Neural cell (in vitro differentiated cells): ENCODE data around the gene CDCA8. TPM values are rescaled to one million over a fixed set of nuclear protein-coding genes. Genes with fewer than 3 reads are reported as not detected.

Experiments used
- H2AFZ ChIP-seq: fragments of 200-600, 300-800 bp; sonication (generic), shearing (Covaris generic); 2 replicates; pipeline ENCODE4 v1.6.0; 2014; ENCODE audit warnings: low read depth, mild to moderate bottlenecking, antibody characterized with exemption, low read length, moderate library complexity
- H3F3A ChIP-seq: fragments of 200-600 bp; shearing (Covaris generic); 2 replicates; pipeline ENCODE4 v1.6.1; 2016; ENCODE audit warnings: mild to moderate bottlenecking, moderate library complexity, mixed read lengths, antibody characterized with exemption, low read length; ENCODE audit not compliant: insufficient read depth, poor library complexity, severe bottlenecking
- H3K27ac ChIP-seq: fragments of 200-600, 300-800 bp; sonication (generic), shearing (Covaris generic); 2 replicates; pipeline ENCODE4 v1.5.1; 2014; ENCODE audit warnings: mild to moderate bottlenecking, low read length, moderate library complexity
- H3K27me3 ChIP-seq: fragments of 300-800, 200-600 bp; sonication (generic), shearing (Covaris generic); 2 replicates; pipeline ENCODE4 v1.6.0; 2014; ENCODE audit warnings: mild to moderate bottlenecking, low read depth, low read length, moderate library complexity; ENCODE audit not compliant: insufficient read depth
- H3K36me3 ChIP-seq: fragments of 300-800, 200-600 bp; sonication (generic), shearing (Covaris generic); 2 replicates; pipeline ENCODE4 v1.5.1; 2014; ENCODE audit warnings: mild to moderate bottlenecking, antibody characterized with exemption, low read length, moderate library complexity; ENCODE audit not compliant: insufficient read depth
- H3K4me2 ChIP-seq: fragments of 300-800, 200-600 bp; sonication (generic), shearing (Covaris generic); 2 replicates; pipeline ENCODE4 v1.6.0; 2014; ENCODE audit warnings: mild to moderate bottlenecking, low read length
- H3K4me3 ChIP-seq: fragments of 300-800, 200-600 bp; sonication (generic), shearing (Covaris generic); 2 replicates; pipeline ENCODE4 v1.5.1; 2014; ENCODE audit warnings: mild to moderate bottlenecking, low read length, moderate library complexity
- H3K79me2 ChIP-seq: fragments of 200-600 bp; shearing (Covaris generic); replicated peaks from 2 replicates; pipeline ENCODE4 v1.6.0; 2014; ENCODE audit warnings: mild to moderate bottlenecking, low read length, moderate library complexity; ENCODE audit not compliant: insufficient read depth
- H3K9ac ChIP-seq: fragments of 300-800, 200-600 bp; sonication (generic), shearing (Covaris generic); 2 replicates; pipeline ENCODE4 v1.6.1; 2016; ENCODE audit warnings: mild to moderate bottlenecking, low read length, mixed read lengths
- H3K9me2 ChIP-seq: fragments of 200-600 bp; shearing (Covaris generic); 2 replicates; pipeline ENCODE4 v1.6.1; 2016; ENCODE audit warnings: mild to moderate bottlenecking, low read length, mixed read lengths; ENCODE audit not compliant: insufficient read depth
- H3K9me3 ChIP-seq: fragments of 200-600, 300-800 bp; sonication (generic), shearing (Covaris generic); 2 replicates; pipeline ENCODE4 v1.6.1; 2016; ENCODE audit warnings: mild to moderate bottlenecking, mixed run types, low read length, moderate library complexity, mixed read lengths
- H4K20me1 ChIP-seq: fragments of 200-600 bp; shearing (Covaris generic); 2 replicates; pipeline ENCODE4 v1.6.1; 2016; ENCODE audit warnings: mild to moderate bottlenecking, mixed run types; ENCODE audit not compliant: insufficient read depth
- EP300 ChIP-seq: fragments of 450-650 bp; conservative IDR thresholded peaks from 2 replicates; pipeline ENCODE4 v1.6.1; 2014; ENCODE audit warnings: antibody characterized with exemption, mild to moderate bottlenecking, moderate library complexity; ENCODE audit not compliant: poor library complexity, severe bottlenecking
- EZH2 ChIP-seq: fragments of 200-600, 300-800 bp; shearing (Covaris generic), sonication (generic); IDR thresholded peaks from 2 replicates; pipeline ENCODE4 v1.6.1; 2014; ENCODE audit warnings: antibody characterized with exemption, low read length, borderline replicate concordance, mild to moderate bottlenecking; ENCODE audit not compliant: insufficient read depth, poor library complexity, severe bottlenecking
- MXI1 ChIP-seq: fragments of 450-650 bp; conservative IDR thresholded peaks from 2 replicates; pipeline ENCODE4 v1.6.1; 2014; ENCODE audit warnings: antibody characterized with exemption, mild to moderate bottlenecking; ENCODE audit not compliant: poor library complexity, severe bottlenecking
- POLR2AphosphoS5 ChIP-seq: IDR thresholded peaks from 2 replicates; pipeline ENCODE4 v1.6.1; 2012
- RAD21 ChIP-seq: fragments of 450-650 bp; conservative IDR thresholded peaks from 2 replicates; pipeline ENCODE4 v1.6.1; 2014; ENCODE audit warnings: antibody characterized with exemption, mild to moderate bottlenecking, moderate library complexity
- SMC3 ChIP-seq: fragments of 450-650 bp; conservative IDR thresholded peaks from 2 replicates; pipeline ENCODE4 v1.6.1; 2014; ENCODE audit warnings: antibody characterized with exemption, mild to moderate bottlenecking, moderate library complexity; ENCODE audit not compliant: poor library complexity
- TAF1 ChIP-seq: IDR thresholded peaks from 2 replicates; pipeline ENCODE4 v1.6.1; 2012; ENCODE audit warnings: low read depth
- polyA plus RNA-seq: library from polyadenylated mRNA; depleted of rRNA; stranded (reverse); fragments of >200 nt; gene quantifications from 2 replicates; pipeline ENCODE4 v1.2.3, GENCODE V29; 2014
- TF ChIP-seq, protein P1 (sequence below): IDR thresholded peaks from 2 replicates; pipeline ENCODE4 v1.6.1; 2012; ENCODE audit warnings: borderline replicate concordance
- TF ChIP-seq, protein P2 (sequence below): fragments of 450-650 bp; IDR thresholded peaks from 2 replicates; pipeline ENCODE4 v1.5.1; 2014; ENCODE audit warnings: antibody characterized with exemption, mild to moderate bottlenecking, moderate library complexity; ENCODE audit not compliant: poor library complexity, severe bottlenecking

The CDCA8 gene
- polyA plus RNA-seq, 1 donor from 2014 or later = 0.72 TPM

DNA sequence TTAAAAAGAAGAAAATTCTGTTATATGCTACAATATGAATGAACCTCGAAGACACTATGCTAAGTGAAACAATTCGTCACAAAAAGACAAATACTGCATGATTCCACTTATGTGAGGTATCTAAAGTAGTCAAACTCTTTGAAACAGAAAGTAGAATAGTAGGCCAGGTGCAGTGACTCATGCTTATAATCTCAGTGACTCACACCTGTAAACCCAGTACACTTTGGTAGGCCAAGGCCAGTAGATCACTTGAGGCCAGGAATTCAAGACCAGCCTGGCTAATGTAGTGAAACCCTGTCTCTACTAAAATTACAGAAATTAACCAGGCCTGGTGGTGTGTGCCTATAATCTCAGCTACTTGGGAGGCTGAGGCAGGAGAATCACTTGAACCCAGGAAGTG is 46.9 kb downstream of the CDCA8 start:
- H3K27me3 ChIP-seq = no peaks in the 10 kb centered on the region

DNA sequence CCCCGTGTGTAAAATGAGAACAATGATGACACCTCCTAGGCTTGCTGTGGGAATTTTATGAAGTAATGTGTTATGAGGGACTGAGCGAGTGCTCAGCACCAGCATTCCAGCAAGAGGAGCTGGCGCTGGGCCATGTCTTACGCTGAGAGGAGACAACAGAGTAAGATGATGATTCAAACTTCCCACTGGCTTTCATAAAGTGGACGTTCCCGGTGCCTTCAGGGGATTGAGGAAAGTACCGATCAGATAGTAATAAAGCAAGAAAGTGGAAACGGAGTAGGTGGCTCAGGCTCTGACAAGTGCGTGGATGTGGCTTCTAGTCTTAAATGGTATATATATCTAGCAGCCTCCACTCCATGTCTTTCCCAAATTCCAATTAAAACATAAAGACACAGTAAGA is 48.8 kb downstream of the CDCA8 start:
- Histone ChIP-seq H3K9me2 (no peaks in the 10 kb centered on the region), H3K4me2 (no peak overlapping the region), H3F3A (no peaks in the 10 kb centered on the region), H3K27me3 (no peaks in the 10 kb centered on the region), H2AFZ (no peak overlapping the region), H3K36me3 (no peaks in the 10 kb centered on the region), H3K9me3 (peaks cover 12% of the 10 kb centered on the region), H3K27ac (no peak overlapping the region), H3K79me2 (no peaks in the 10 kb centered on the region), H3K9ac (no peak overlapping the region), H4K20me1 (no peaks in the 10 kb centered on the region), H3K4me3 (no peak overlapping the region)
- TF ChIP-seq EP300 = no peak
- TF ChIP-seq, protein P1, sequence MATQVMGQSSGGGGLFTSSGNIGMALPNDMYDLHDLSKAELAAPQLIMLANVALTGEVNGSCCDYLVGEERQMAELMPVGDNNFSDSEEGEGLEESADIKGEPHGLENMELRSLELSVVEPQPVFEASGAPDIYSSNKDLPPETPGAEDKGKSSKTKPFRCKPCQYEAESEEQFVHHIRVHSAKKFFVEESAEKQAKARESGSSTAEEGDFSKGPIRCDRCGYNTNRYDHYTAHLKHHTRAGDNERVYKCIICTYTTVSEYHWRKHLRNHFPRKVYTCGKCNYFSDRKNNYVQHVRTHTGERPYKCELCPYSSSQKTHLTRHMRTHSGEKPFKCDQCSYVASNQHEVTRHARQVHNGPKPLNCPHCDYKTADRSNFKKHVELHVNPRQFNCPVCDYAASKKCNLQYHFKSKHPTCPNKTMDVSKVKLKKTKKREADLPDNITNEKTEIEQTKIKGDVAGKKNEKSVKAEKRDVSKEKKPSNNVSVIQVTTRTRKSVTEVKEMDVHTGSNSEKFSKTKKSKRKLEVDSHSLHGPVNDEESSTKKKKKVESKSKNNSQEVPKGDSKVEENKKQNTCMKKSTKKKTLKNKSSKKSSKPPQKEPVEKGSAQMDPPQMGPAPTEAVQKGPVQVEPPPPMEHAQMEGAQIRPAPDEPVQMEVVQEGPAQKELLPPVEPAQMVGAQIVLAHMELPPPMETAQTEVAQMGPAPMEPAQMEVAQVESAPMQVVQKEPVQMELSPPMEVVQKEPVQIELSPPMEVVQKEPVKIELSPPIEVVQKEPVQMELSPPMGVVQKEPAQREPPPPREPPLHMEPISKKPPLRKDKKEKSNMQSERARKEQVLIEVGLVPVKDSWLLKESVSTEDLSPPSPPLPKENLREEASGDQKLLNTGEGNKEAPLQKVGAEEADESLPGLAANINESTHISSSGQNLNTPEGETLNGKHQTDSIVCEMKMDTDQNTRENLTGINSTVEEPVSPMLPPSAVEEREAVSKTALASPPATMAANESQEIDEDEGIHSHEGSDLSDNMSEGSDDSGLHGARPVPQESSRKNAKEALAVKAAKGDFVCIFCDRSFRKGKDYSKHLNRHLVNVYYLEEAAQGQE = no peak
- TF ChIP-seq RAD21 = no peak
- no peak for TF ChIP-seq TAF1
- no peak for TF ChIP-seq SMC3
- TF ChIP-seq, protein P2, sequence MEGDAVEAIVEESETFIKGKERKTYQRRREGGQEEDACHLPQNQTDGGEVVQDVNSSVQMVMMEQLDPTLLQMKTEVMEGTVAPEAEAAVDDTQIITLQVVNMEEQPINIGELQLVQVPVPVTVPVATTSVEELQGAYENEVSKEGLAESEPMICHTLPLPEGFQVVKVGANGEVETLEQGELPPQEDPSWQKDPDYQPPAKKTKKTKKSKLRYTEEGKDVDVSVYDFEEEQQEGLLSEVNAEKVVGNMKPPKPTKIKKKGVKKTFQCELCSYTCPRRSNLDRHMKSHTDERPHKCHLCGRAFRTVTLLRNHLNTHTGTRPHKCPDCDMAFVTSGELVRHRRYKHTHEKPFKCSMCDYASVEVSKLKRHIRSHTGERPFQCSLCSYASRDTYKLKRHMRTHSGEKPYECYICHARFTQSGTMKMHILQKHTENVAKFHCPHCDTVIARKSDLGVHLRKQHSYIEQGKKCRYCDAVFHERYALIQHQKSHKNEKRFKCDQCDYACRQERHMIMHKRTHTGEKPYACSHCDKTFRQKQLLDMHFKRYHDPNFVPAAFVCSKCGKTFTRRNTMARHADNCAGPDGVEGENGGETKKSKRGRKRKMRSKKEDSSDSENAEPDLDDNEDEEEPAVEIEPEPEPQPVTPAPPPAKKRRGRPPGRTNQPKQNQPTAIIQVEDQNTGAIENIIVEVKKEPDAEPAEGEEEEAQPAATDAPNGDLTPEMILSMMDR = no peak
- no peak for TF ChIP-seq POLR2AphosphoS5
- TF ChIP-seq EZH2 = no peak
- TF ChIP-seq MXI1 = no peak

More for the DNA sequence above, 46.9 kb downstream of the CDCA8 start:
- Histone ChIP-seq H3K4me3 (no peak overlapping the region), H3K79me2 (no peaks in the 10 kb centered on the region), H3K9me2 (no peaks in the 10 kb centered on the region), H4K20me1 (no peaks in the 10 kb centered on the region), H3K9me3 (peaks cover 12% of the 10 kb centered on the region), H3K27ac (no peak overlapping the region), H3K4me2 (no peak overlapping the region), H3F3A (no peaks in the 10 kb centered on the region), H2AFZ (no peak overlapping the region), H3K9ac (no peak overlapping the region), H3K36me3 (no peaks in the 10 kb centered on the region)
- TF ChIP-seq, protein P1 = no peak
- TF ChIP-seq, protein P2 = no peak
- TF ChIP-seq SMC3 (no peak), EP300 (no peak), POLR2AphosphoS5 (no peak), EZH2 (no peak), RAD21 (no peak), TAF1 (no peak), MXI1 (no peak)
